Regular cardiac myocyte (primary cell): ENCODE data around the gene PAQR9. TPM values are rescaled to one million over a fixed set of nuclear protein-coding genes. Genes with fewer than 3 reads are reported as not detected.

Source experiments
- total RNA-seq: library from RNA; depleted of rRNA; stranded (reverse); fragments of >200 nt; gene quantifications from 2 replicates; pipeline ENCODE4 v1.2.3, GENCODE V29; 2014

PAQR9 gene
- total RNA-seq: 0.19 and 0.28 TPM in 2 replicates

GRCh38 chr3:142963516-142964448, at the start of gene PAQR9:
PAQR9 (minus strand) TSS chr3:142963674; CDS start chr3:142963336, 338 bp downstream.

GRCh38 chr3:143001369-143002082, 38.1 kb upstream of the PAQR9 start, which contains the start of gene U2SURP:
U2SURP (plus strand) TSS chr3:143001570; CDS start chr3:143001629, 59 bp downstream.

Other genes with a start within 250 kb of the PAQR9 start
- gene TRPC1, start 239.6 kb downstream of the PAQR9 start, total RNA-seq: 26.1 and 48.8 TPM in 2 replicates
- gene PCOLCE2, start 74.6 kb downstream of the PAQR9 start, total RNA-seq: 27.8 and 73.6 TPM in 2 replicates
- gene U2SURP, start 37.9 kb upstream of the PAQR9 start, total RNA-seq: 44.8 and 46.4 TPM in 2 replicates
- gene CHST2, start 156.1 kb upstream of the PAQR9 start, total RNA-seq: 16.5 and 19.4 TPM in 2 replicates